K562 (cell line): ENCODE results near the gene MIEF1. TPM values are rescaled to one million over a fixed set of nuclear protein-coding genes. Genes with fewer than 3 reads are reported as not detected.
A peak's percentile ranks its signal among the peaks of the same experiment; 100 is the strongest.

Source experiments
- ATAC-seq: fragments of 200-7000 bp; cut with Tn5 transposase; 3 replicates; pipeline ENCODE4 v1.9.1; 2020; ENCODE audit warnings: moderate library complexity
- BruUV-seq: library from RNA; stranded (reverse); fragments of 400-500 nt; replicated peaks from 2 replicates; lab custom pipeline; 2021; lab: Mats Ljungman, UMichigan
- CTCF ChIA-PET: fragments of 300-600 bp; formaldehyde crosslinking; extraction: SDS; loops from one replicate; lab custom pipeline; 2021; ENCODE audit warnings: low intra/inter-chr PET ratio; lab: Yijun Ruan, JAX
- POLR2A ChIA-PET: fragments of 300-600, 350-650 bp; sonication (Branson Sonifier 250); formaldehyde crosslinking; extraction: SDS; loops from one replicate; lab custom pipeline; 2021; ENCODE audit warnings: antibody characterized with exemption, inconsistent platforms; lab: Yijun Ruan, JAX
- DNase-seq, 4 experiments: peaks; one replicate each; pipeline versions ENCODE4 v3.0.0 to v3.0.0-alpha.2; 2011 to 2018; ENCODE audit warnings: low spot score in 3 of 4, mixed read lengths in 3 of 4; ENCODE audit errors: extremely low read depth in 1 of 4
- FAIRE-seq: peaks from 2 replicates; lab custom pipeline; 2011; peaks lifted over from hg19 to GRCh38; lab: Jason Lieb, UNC
- H2AFZ ChIP-seq: 2 replicates; pipeline ENCODE4 v1.6.0; 2011; ENCODE audit warnings: low read depth, low read length, control low read depth, inconsistent platforms
- H3K27ac ChIP-seq: fragments of 200-600 bp; 3 replicates; pipeline ENCODE4 v1.8.0; 2011; ENCODE audit warnings: low read depth, mild to moderate bottlenecking, control low read depth, inconsistent platforms, low read length, moderate library complexity, mixed read lengths; ENCODE audit errors: extremely low read depth
- H3K27me3 ChIP-seq, 2 experiments: fragments of 300-600 bp in 1 of 2; 2 replicates in 1 of 2; 3 replicates in 1 of 2; pipeline versions ENCODE4 v1.6.0 to v1.8.0; 2011; ENCODE audit warnings: inconsistent platforms in 2 of 2, low read length in 2 of 2, mild to moderate bottlenecking in 1 of 2, mixed read lengths in 1 of 2, moderate library complexity in 1 of 2; ENCODE audit not compliant: control insufficient read depth in 2 of 2, insufficient read depth in 2 of 2
- H3K36me3 ChIP-seq: fragments of 300-600 bp; 3 replicates; pipeline ENCODE4 v1.8.0; 2011; ENCODE audit warnings: mild to moderate bottlenecking, low read length, inconsistent platforms; ENCODE audit not compliant: control insufficient read depth, insufficient read depth
- H3K4me1 ChIP-seq, 2 experiments: fragments of 200-600 bp in 1 of 2; replicated peaks in 1 of 2; 2 replicates in 1 of 2; 3 replicates in 1 of 2; pipeline versions ENCODE4 v1.5.1 to v1.8.0; 2011; ENCODE audit warnings: inconsistent platforms in 2 of 2, low read length in 2 of 2, mild to moderate bottlenecking in 1 of 2, mixed read lengths in 1 of 2, moderate library complexity in 1 of 2; ENCODE audit not compliant: control insufficient read depth in 2 of 2, insufficient read depth in 2 of 2
- H3K4me2 ChIP-seq: 2 replicates; pipeline ENCODE4 v1.6.1; 2011; ENCODE audit warnings: low read length, control low read depth, inconsistent platforms, mixed read lengths; ENCODE audit not compliant: insufficient read depth
- H3K4me3 ChIP-seq: fragments of 200-600 bp; sonication (generic), shearing (Covaris generic); 2 replicates; pipeline ENCODE4 v1.5.1; 2016; ENCODE audit warnings: control low read depth, inconsistent platforms
- H3K79me2 ChIP-seq: fragments of 200-600 bp; 3 replicates; pipeline ENCODE4 v1.8.0; 2011; ENCODE audit warnings: low read length, inconsistent platforms; ENCODE audit not compliant: control insufficient read depth, insufficient read depth
- H3K9ac ChIP-seq, 2 experiments: 2 replicates each; pipeline versions ENCODE4 v1.6.0 to v1.6.1; 2011; ENCODE audit warnings: low read depth in 2 of 2, low read length in 2 of 2, control low read depth in 1 of 2, inconsistent platforms in 1 of 2, mild to moderate bottlenecking in 1 of 2, mixed read lengths in 1 of 2; ENCODE audit not compliant: insufficient read depth in 1 of 2
- H3K9me1 ChIP-seq: one replicate; pipeline ENCODE4 v1.6.0; 2011; ENCODE audit warnings: inconsistent platforms, mild to moderate bottlenecking, low read length, moderate library complexity; ENCODE audit not compliant: control insufficient read depth, insufficient read depth
- H3K9me3 ChIP-seq: replicated peaks from 2 replicates; pipeline ENCODE4 v1.5.1; 2011; ENCODE audit warnings: low read depth, low read length, inconsistent platforms; ENCODE audit not compliant: control insufficient read depth, insufficient read depth
- H4K20me1 ChIP-seq: replicated peaks from 2 replicates; pipeline ENCODE4 v1.6.1; 2011; ENCODE audit warnings: low read length, inconsistent platforms, mixed read lengths; ENCODE audit not compliant: control insufficient read depth, insufficient read depth
- CHD1 ChIP-seq: fragments of 200-600 bp; sonication (generic); IDR thresholded peaks from one replicate; pipeline ENCODE4 v1.6.1; 2012; ENCODE audit warnings: mild to moderate bottlenecking, moderate library complexity, low read length, inconsistent platforms
- KDM5B ChIP-seq: fragments of 200-600 bp; sonication (generic); IDR thresholded peaks from 2 replicates; pipeline ENCODE4 v1.6.1; 2012; ENCODE audit warnings: low read depth, mild to moderate bottlenecking, moderate library complexity, low read length, control low read depth, inconsistent platforms; ENCODE audit not compliant: insufficient replicate concordance
- RNF2 ChIP-seq: sonication (generic); IDR thresholded peaks from 2 replicates; pipeline ENCODE4 v1.6.1; 2016
- ZNF239 ChIP-seq: fragments of 250-450 bp; sonication (Bioruptor Pico); IDR thresholded peaks from 2 replicates; pipeline ENCODE4 v1.4.0; 2020; ENCODE audit warnings: mild to moderate bottlenecking
- WGBS: fragments of 100-300 bp; shearing (Covaris generic); methylation state at CpG from one replicate; pipeline ENCODE4 v1.1.6; 2016; ENCODE audit warnings: low coverage, mixed read lengths; ENCODE audit not compliant: insufficient coverage; ENCODE audit errors: missing lambda C conversion rate; 5-methylcytosine and 5-hydroxymethylcytosine counted together
- in situ Hi-C: fragments of 300-500 bp; cut with MboI; formaldehyde crosslinking; loops from 4 replicates; pipeline ENCODE4 v1.15.0; 2018; ENCODE audit warnings: inconsistent platforms, mixed read lengths
- intact Hi-C: fragments of 100-400 bp; cut with micrococcal nuclease; formaldehyde crosslinking; loops from 2 replicates; pipeline ENCODE4 v1.14.2; 2022
- polyA plus RNA-seq, 8 experiments: library from polyadenylated mRNA; depleted of rRNA in 4 of 8; stranded (reverse) in 5 of 8; unstranded in 3 of 8; fragments of >200 nt; fragmentation: Nextera tagmentation in 2 of 8; fragmentation: Illumina TruSeq in 1 of 8; extraction: Ambion mirVana in 2 of 8; extraction: Trizol in 1 of 8; gene quantifications; 2 replicates each; pipeline versions ENCODE4 v1.2.1 to v1.2.3, GENCODE V29; 2011 to 2014; ENCODE audit warnings: inconsistent platforms in 1 of 8, missing spikeins in 1 of 8
- total RNA-seq, 7 experiments: library from RNA; depleted of rRNA in 6 of 7; stranded (reverse); fragments of >200 nt in 6 of 7; fragmentation: Illumina TruSeq in 2 of 7; extraction: Trizol in 2 of 7; gene quantifications; 2 replicates each; pipeline versions ENCODE4 v1.2.1 to v1.2.3, GENCODE V29; 2011 to 2021; ENCODE audit warnings: low replicate concordance in 1 of 7
- TF ChIP-seq, protein P1 (sequence below): sonication (generic); formaldehyde crosslinking; IDR thresholded peaks from 2 replicates; pipeline ENCODE4 v1.8.1; 2023; ENCODE audit warnings: mild to moderate bottlenecking, missing genetic modification reagents, moderate library complexity
- TF ChIP-seq, protein P2 (sequence below): IDR thresholded peaks from 2 replicates; pipeline ENCODE4 v1.6.1; 2016; ENCODE audit warnings: missing genetic modification characterization, missing compliant biosample characterization

MIEF1 gene
- total and polyA plus RNA-seq, 9 of the 15 experiments (the other 6 are each of a cell fraction or from before 2014, with no cell fraction given) = 10.9 to 51.8 (median 25.5) TPM

DNA sequence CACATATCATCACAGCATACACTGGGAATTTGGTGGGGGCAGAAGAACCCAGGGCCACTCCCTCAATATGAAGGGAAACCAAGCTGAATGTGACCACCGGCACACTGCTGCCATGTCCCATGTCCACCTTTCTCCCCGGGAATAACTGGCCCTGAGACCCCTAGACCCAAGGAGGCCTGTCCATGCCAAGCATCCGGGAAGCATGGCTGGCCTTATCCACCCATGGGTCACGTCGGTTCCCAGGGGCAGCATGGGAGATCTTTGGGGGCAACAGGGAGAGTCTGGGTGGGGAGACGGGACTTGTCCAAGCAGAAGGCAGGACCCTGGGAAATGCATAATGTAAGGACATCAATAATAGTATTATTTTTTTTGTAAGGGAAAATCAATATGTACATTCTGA, 10.4 kb upstream of the MIEF1 start:
- intact Hi-C loops = no loop called here
- Histone ChIP-seq H3K36me3 (peaks cover 10% of the 10 kb centered on the region; the same call in 1 of the 3 replicates), H3K27me3 (no peaks in the 10 kb centered on the region), H3K79me2 (peaks cover 26% of the 10 kb centered on the region; the same call in 2 of the 3 replicates), H3K4me3 (no peak overlapping the region), H3K4me2 (no peak overlapping the region), H2AFZ (no peak overlapping the region), H4K20me1 (no peaks in the 10 kb centered on the region), H3K9me3 (no peaks in the 10 kb centered on the region), H3K9me1 (no peaks in the 10 kb centered on the region), H3K9ac (0 out of 4 replicates have a peak overlapping the region, but pooled peaks of 1 of the 2 experiments have one; percentile 75), H3K4me1 (peaks cover 39 to 47% of the 10 kb centered on the region in 2 experiments), H3K27ac (no peak overlapping the region)
- TF ChIP-seq, protein P1, sequence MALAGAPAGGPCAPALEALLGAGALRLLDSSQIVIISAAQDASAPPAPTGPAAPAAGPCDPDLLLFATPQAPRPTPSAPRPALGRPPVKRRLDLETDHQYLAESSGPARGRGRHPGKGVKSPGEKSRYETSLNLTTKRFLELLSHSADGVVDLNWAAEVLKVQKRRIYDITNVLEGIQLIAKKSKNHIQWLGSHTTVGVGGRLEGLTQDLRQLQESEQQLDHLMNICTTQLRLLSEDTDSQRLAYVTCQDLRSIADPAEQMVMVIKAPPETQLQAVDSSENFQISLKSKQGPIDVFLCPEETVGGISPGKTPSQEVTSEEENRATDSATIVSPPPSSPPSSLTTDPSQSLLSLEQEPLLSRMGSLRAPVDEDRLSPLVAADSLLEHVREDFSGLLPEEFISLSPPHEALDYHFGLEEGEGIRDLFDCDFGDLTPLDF (CRISPR knock-in tag) = no peak
- TF ChIP-seq RNF2 (no peak), CHD1 (no peak), KDM5B (no peak), ZNF239 (no peak)
- TF ChIP-seq, protein P2, sequence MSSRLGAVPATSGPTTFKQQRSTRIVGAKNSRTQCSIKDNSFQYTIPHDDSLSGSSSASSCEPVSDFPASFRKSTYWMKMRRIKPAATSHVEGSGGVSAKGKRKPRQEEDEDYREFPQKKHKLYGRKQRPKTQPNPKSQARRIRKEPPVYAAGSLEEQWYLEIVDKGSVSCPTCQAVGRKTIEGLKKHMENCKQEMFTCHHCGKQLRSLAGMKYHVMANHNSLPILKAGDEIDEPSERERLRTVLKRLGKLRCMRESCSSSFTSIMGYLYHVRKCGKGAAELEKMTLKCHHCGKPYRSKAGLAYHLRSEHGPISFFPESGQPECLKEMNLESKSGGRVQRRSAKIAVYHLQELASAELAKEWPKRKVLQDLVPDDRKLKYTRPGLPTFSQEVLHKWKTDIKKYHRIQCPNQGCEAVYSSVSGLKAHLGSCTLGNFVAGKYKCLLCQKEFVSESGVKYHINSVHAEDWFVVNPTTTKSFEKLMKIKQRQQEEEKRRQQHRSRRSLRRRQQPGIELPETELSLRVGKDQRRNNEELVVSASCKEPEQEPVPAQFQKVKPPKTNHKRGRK (tag) = no peak
- whole genome bisulfite sequencing = 57% methylated on average over 4 of the region's 6 CpGs
- ChIA-PET POLR2A (interaction anchor here (1.5 kb wide), 1 partner anchor 31 kb away, joined by 4 read pairs; no protein-coding TSS in a partner anchor), CTCF (no interaction called here)
- BruUV-seq = no TSS peak
- FAIRE-seq = no peak
- no peak for DNase-seq
- in situ Hi-C loops = no loop called here
- ATAC-seq = no peak
